D341Med (cell line): Measurements from ENCODE around the gene TMCO4.

Experiments used
- DNase-seq: peaks from one replicate; pipeline ENCODE4 v3.0.0; 2012; ENCODE audit warnings: low spot score

Gene TMCO4

GRCh38 chr1:19684677-19685076, 115.0 kb downstream of the TMCO4 start:
- no peak for DNase-seq

- no peak for DNase-seq
Observed at GRCh38 chr1:19683351-19683750, 116.4 kb downstream of the TMCO4 start.

- no peak for DNase-seq
Observed at GRCh38 chr1:19682901-19683300, 116.8 kb downstream of the TMCO4 start.

- no peak for DNase-seq
Observed at GRCh38 chr1:19682257-19682656, 117.5 kb downstream of the TMCO4 start.

GRCh38 chr1:19680644-19681043, 119.1 kb downstream of the TMCO4 start:
- DNase-seq: no peak

- DNase-seq: no peak
Observed at GRCh38 chr1:19679691-19680090, 120.0 kb downstream of the TMCO4 start.

GRCh38 chr1:19678931-19679453, 120.7 kb downstream of the TMCO4 start:
- DNase-seq: no peak

GRCh38 chr1:19678493-19678892, 121.2 kb downstream of the TMCO4 start:
- no peak for DNase-seq

- DNase-seq: no peak
Observed at GRCh38 chr1:19676438-19676922, 123.2 kb downstream of the TMCO4 start.

GRCh38 chr1:19675797-19676196, 123.9 kb downstream of the TMCO4 start:
- no peak for DNase-seq

GRCh38 chr1:19672237-19672636, 127.5 kb downstream of the TMCO4 start:
- DNase-seq: no peak

- no peak for DNase-seq
Observed at GRCh38 chr1:19670787-19671186, 128.9 kb downstream of the TMCO4 start.

GRCh38 chr1:19668888-19669287, 130.8 kb downstream of the TMCO4 start:
- no peak for DNase-seq

GRCh38 chr1:19665496-19666465, 133.9 kb downstream of the TMCO4 start:
- DNase-seq: no peak

GRCh38 chr1:19665186-19665495, 134.6 kb downstream of the TMCO4 start:
- DNase-seq: no peak

GRCh38 chr1:19664453-19665185, 135.1 kb downstream of the TMCO4 start, which contains the start of gene HTR6:
Gene HTR6 (plus strand): TSS chr1:19664875. CDS start chr1:19665754, 879 bp downstream.
- DNase-seq: peak; percentile 82

GRCh38 chr1:19662313-19662712, 137.4 kb downstream of the TMCO4 start:
- DNase-seq: no peak

- no peak for DNase-seq
Observed at GRCh38 chr1:19661721-19662228, 137.9 kb downstream of the TMCO4 start.

GRCh38 chr1:19658186-19658585, 141.5 kb downstream of the TMCO4 start:
- DNase-seq: no peak

- DNase-seq: no peak
Observed at GRCh38 chr1:19657511-19657910, 142.2 kb downstream of the TMCO4 start.

- no peak for DNase-seq
Observed at GRCh38 chr1:19656780-19657466, 142.8 kb downstream of the TMCO4 start.
